Right ventricle myocardium superior (tissue), 1 donor: ENCODE data around the gene TRAPPC3L. TPM values are rescaled to one million over a fixed set of nuclear protein-coding genes. Genes with fewer than 3 reads are reported as not detected.

ENCODE experiments used
- ATAC-seq: fragments of 200-7000 bp; cut with Tn5 transposase; one replicate; pipeline ENCODE4 v1.9.1; 2020; ENCODE audit warnings: mild to moderate bottlenecking; ENCODE audit not compliant: poor library complexity
- DNase-seq: peaks from one replicate; pipeline ENCODE4 v3.0.0-alpha.2; 2020
- intact Hi-C: fragments of 100-400 bp; cut with DNase I; formaldehyde crosslinking; loops from one replicate; pipeline ENCODE4 v1.11.2; 2022
- long read RNA-seq: library from polyadenylated mRNA; unstranded; transcript quantifications from one replicate; pipeline ENCODE4 v2.0.0, GENCODE V29; 2021
- total RNA-seq: library from RNA; stranded (reverse); fragmentation: NEBNext Ultra II Directional; extraction: Animal tissue kit (Norgen Biotek cat#: 25700); gene quantifications from one replicate; pipeline ENCODE4 v1.2.1, GENCODE V29; 2021
- donor health status: DM: no; HTN: yes; CAD: no; lungs with severe emphysema.

Gene TRAPPC3L
- 0.11 TPM for total RNA-seq
- long read RNA-seq = 0 reads

DNA sequence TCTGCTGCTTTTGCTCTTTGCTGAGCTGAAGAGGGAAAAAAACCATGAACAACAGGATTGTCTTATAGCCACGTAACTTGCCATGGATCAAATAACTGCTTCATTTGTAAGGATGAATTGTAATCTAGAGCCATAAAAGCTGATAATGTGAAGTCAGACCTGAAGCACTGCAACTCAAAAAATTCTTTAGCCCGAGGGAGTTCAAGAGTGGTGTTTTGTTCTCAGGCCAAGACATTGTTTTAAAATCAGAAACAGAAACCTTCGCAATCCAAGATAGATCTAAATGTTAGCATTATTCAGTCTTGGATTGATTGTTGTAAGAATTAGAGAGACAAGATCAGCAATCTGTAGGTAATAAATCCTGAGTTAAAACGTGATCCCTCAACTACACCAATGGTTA is at the start of gene TRAPPC3L:
Gene TRAPPC3L, minus strand, starts transcription at position 34 of the 400 bp plus-strand sequence. CDS start 170 bp downstream, outside the sequence.
- ATAC-seq (no peak), DNase-seq (no peak)
- intact Hi-C loops = no loop called here

DNA sequence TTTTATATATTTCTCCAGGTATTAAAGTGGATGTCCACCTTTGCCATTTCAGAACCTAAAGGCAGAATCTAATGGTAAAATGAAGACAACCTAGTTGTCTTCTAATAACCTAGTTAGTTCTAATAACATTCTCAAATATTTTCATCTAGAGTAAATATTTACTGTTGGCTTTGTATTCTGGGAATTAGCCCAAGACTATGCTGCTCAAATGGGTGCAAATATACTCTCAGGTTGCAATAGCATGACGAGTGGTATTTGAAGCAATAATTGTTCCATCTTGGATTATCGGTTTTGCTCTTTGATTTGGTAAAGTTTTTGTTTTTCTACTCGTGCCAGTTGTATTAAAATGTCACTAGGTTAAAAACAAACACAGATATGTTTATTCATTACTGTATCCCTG is 49.8 kb upstream of the TRAPPC3L start:
- intact Hi-C loops = no loop called here
- DNase-seq (no peak), ATAC-seq (no peak)

DNA sequence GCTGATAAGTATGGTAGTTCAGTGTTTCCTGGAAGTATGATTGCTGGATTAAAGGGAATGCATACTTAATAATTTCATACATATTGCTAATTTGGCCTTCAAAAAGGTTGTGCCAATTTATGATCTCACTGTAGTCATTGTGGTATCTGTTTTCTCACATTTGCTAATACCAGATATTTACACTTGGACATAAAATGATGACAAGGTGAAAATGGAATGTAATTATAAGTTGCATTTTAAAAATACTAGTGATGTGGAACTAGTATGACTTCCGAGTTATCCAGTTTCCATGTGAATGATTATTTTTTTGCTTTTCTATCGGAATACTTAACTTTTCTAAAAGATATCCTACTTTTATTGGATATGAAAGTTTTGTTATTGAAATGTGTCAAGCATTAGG is 41.3 kb upstream of the TRAPPC3L start:
- intact Hi-C loops = no loop called here
- DNase-seq = no peak
- no peak for ATAC-seq

DNA sequence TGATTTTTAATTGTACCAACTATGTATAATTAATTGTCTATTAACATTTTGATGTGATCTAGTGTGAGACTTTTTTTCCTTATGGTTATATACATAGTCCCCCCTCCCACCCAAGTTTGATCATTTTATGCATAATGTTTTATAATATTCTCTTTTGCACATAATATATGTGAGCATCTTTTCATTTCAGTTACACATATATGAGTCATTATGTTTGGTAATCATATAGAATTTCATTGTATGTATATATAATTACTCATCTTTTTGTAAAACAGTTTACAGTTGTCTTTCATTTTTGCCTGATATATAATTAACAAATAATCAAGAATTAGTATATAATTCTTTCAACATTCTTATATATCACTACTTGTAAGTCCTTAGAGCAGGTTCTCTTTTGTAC is 40.8 kb upstream of the TRAPPC3L start:
- intact Hi-C loops = no loop called here
- DNase-seq (no peak), ATAC-seq (no peak)

DNA sequence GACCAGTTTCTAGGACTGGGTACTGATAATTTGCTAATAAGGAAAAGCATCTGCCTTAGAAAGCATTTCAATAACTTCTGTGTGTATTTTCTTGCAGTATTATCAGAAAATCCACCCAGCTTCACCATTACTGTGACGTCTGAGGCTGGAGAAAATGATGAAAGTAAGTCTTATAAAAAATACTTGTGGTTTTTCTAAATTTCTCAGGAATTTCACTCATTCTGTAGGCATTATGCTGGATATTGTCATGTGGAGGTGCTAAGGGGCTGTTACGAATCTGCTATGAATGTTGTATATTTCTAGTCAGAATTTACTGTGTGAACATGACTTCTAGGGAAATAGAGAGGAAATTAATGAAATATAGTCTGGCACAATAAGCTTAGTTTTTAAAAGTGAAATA is 34.7 kb upstream of the TRAPPC3L start:
- ATAC-seq = no peak
- DNase-seq = no peak
- intact Hi-C loops = no loop called here

DNA sequence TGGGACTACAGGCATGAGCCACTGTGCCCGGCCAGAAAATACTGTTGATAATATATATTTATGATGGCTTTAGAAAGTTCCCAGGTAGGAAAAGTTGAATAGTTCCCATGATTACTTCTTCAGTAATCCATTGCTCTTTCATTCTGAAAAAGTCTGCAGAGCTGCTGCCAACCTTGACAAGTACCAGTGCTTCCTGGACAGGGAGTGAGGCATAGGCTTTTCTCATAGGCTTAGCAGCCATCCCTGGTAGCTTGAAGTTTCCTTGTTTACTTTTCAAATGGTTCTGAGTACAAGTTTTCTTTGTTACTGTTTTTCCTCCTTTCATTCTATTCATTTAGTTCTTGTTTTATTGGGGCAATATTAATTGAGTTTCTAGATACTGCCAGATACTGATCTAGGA is 33.7 kb upstream of the TRAPPC3L start:
- intact Hi-C loops = no loop called here
- DNase-seq (no peak), ATAC-seq (no peak)

DNA sequence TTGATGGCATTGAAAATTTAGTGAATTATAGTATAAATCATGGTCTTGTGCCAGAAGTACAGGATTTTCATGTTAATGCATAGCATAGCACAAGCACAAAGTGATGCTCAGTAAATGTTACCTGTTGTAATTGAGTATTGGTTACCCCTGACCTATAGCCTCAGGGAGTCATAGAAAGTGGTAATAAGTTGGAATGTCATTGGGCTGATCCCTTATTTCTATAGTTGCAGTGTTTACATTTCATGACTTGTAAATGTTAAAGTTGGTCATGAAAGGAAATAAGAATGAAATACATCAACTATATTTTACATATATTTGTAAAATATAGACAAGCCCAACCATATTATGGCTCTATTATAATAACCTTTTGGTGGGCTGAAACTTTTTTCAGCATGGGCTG is 32.9 kb upstream of the TRAPPC3L start:
- ATAC-seq (no peak), DNase-seq (no peak)
- intact Hi-C loops = no loop called here

DNA sequence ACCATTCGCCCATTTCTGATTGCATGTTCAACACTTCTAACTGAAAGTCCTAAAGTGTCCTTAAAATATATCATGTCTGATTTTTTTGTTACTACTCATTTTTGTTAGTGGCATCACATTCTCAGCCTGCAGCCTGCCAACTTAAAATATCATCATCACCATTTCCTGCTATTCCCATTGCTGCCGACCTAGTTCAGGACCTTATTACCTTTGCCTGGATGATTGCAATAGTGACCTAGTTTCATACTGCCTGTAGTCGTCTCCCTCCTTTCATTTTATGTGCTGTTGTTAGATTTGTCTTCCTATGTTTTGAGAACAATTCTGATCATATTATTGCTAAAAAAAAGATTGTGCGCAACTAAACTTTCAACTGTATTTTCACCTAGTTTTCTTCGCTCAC is 32.0 kb upstream of the TRAPPC3L start:
- ATAC-seq = no peak
- intact Hi-C loops = no loop called here
- DNase-seq = no peak

DNA sequence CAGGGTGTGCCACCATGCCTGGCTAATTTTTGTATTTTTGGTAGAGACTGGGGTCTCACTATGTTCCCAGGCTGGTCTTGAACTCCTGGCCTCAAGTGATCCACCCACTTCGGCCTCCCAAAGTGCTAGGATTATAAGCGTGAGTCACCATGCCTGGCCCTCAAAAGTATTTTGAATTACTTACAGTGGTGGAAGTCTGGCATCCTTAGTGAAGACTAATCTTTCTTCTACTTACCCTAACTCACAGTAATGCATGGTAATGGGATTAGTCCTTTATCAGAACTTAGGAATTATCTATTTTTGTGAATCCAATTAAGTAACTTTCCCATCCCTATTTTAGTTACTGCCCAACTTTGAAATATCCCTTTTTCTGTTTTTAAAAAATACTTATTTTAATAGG is 29.7 kb upstream of the TRAPPC3L start:
- ATAC-seq = no peak
- DNase-seq = no peak
- intact Hi-C loops = no loop called here

DNA sequence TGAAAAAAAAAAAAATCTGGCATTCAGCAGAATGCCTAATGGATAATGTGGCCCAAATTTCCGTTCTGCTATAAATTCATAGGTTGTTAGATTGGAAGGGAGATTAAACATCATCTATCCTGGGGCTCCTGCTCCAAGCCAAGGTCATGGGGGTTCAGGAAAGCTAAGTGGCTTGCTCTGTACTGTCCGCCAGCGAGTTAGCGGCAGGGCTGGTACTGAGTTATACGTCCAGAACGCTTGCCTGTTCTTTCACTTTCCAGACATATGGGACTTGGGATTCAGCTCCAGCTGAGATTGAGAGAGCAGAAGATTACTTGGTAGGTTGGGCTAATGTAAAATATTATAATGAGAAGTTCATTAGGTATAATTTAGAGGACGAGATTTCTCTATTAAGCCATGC is 26.7 kb upstream of the TRAPPC3L start:
- peak; percentile 48 for ATAC-seq
- intact Hi-C loops = no loop called here
- peak; percentile 42 for DNase-seq

DNA sequence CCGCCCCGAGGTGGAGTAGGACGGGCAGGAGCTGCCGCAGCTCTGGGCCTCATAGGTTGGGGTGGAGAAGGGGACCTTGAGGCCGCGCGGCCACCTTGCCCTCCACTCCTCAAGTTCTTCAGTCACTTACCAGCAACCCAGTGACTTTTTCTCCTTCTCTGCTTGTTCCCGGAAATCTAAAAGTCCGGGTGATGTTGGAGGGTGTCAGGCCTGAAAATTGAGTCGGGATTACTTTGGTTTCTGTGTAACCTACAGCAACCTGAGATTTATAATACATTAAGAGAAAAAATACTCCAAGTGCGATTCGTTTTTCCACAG is 26.2 kb upstream of the TRAPPC3L start:
- intact Hi-C loops = no loop called here
- DNase-seq (no peak), ATAC-seq (peak; percentile 58)

DNA sequence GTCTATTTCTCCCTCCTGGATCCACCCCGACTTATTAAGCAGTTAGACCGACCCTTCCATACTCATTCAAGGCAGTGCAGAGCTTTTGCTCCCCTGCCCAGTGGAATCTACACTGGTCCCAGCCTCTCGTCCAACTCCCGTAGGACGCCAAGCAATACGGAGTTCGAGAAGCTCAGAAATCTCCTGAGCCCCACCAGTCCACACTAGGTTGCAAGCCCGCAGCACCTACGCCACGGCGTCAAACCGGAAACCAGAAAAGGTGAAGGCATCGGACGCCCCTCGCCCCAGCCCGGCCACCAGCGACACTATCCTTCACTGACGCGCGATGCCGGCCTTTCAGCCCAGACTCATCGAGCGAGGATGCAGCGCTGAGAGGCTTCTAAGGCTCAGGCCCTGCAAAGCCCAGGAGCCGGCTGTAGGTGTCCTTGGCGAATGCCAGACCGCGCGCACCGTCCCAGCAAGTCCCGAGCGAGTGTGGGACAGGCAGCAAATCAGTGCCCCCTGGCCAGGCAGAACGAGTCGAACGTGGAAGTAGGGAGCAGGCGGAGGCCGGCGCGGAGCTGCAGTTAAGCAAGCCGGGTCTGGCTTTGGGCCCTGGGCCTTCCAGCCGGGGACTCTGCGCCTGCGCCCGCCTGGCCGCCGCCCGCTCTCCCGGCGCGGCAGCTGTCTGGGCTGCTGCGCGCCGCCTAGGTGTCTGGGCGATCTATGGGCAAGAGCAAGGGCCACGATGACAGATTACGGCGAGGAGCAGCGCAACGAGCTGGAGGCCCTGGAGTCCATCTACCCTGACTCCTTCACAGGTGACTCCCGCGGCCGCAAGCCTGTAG is 25.6 kb upstream of the TRAPPC3L start, which contains the start of gene RWDD1:
Gene RWDD1, plus strand, starts transcription at position 649 of the 827 bp plus-strand sequence. Its CDS starts 79 bp downstream, at position 728.
- DNase-seq (peak; percentile 100), ATAC-seq (peak; percentile 97)
- intact Hi-C loops = no loop called here

DNA sequence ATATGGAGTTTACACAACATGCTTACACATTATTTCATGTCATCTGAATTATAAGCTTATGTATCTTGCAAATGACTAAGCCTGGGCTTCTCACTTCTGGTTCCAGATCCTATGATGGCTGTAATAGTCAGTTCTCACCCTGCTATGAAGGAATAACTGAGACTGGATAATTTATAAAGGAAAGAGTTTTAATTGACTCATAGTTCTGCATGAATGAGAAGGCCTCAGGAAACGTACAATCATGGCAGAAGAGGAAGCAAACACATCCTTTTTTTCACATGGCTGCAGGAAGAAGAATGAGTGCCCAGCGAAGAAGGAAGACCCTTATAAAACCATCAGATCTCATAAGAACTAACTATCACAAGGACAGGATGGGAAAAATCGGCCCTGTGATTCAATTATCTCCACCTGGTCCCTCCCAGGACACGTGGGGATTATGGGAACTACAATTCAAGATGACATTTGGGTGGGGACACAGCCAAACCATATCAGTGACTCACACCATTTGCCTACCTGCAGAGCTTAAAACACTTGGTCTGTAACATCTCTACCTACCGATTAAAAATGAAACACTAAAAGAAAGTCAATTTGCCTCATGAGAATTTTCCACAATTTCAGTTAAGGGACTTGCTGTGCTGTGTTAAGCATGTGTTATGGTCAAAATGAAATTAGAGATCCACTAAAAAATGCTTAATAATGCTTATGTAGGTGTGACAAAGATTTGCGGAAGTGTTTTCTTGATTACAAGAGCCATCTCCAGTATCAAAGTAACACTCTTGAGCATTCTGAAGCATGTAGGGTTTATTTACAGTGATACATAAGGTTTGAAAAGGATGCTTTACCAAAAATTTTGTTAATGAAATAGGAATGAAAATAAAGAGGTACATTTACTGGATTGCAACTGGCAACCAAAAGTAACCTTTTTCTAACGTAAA is 23.6 kb upstream of the TRAPPC3L start:
- intact Hi-C loops = no loop called here
- ATAC-seq (no peak), DNase-seq (no peak)

DNA sequence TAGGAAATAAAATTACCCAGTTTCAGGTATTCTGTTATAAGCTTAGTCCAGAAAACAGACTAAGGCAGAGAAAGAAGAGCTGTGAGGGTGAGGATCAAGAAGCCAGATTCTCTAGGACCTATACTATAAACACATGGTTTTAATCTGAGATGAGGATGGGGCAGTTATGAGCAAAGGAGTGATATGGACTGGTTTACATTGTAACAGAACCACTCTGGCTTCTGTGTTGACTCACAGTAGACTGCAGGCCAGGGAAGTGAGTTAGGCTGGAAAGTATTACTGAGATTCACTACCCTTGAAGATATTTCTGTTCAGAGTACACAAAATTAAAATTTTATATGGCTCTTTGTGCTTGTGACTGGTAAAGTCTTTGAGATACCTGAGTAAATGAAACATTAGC is 22.6 kb upstream of the TRAPPC3L start:
- intact Hi-C loops = no loop called here
- DNase-seq (no peak), ATAC-seq (no peak)

DNA sequence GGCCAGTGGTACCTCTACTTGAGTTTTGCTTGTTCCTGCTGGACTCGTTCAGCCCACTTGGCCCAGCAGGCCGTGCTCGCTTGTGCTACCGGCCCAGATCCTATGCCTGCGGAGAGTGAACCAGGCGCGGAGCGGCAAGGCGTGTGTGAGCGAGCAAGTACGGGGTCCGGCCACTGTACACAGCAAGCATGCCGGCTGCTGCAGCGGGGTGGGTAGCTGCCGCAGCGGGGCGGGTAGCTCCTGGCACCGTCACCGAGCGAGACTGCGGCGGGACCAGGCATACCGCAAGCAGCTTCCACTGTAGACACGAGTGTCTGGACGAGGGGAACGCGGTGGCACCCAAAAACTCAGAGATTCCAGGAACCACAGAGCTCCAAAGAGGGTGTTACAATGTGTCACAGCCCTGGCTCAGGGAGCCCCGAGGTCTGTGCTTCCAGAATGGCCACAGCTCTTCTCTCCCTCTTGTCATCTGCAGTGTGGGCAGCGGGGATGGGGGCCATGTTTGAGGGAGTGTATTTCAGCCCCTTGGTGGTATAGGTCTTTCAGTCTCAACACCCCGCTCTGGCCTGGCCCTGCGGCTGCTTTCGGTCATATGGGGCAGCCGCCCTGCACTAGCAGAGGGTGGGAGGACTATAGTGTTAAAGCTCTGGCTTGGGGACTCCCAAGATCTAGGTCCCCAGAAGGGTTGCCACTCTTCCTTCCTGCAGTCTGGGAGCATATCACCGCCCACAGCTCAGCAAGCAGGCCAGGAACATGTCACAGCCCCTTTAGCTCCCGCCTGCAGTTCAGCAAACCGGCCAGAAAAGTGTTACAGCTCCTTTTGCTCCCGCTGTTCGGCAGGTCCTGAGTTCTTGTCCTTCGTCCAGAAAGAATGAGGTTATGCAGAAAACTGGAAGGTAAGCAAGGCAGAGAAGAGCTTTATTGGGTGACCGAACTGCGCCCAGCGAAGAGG is 19.7 kb upstream of the TRAPPC3L start:
- intact Hi-C loops = no loop called here
- ATAC-seq = peak; percentile 77
- DNase-seq = peak; percentile 56

DNA sequence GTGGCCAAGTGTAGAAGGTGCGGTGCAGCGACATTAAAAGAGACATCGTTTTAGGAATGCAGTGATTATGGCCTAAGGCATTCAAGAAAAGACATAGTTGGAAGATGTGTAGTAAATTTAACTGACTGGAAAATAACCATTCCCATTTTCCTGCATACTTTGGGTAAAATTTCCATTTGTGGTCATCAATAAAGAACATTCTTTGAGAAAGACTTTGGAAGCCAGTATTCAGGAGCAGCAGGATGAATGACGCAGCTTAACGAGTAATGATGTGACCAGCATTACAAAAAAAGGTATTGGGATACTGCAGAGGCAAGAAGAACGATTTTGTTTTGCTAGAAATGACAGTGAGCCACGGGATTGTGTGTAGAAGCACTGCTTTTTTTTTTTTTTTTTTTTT is 18.8 kb upstream of the TRAPPC3L start:
- no peak for DNase-seq
- intact Hi-C loops = no loop called here
- ATAC-seq = no peak

DNA sequence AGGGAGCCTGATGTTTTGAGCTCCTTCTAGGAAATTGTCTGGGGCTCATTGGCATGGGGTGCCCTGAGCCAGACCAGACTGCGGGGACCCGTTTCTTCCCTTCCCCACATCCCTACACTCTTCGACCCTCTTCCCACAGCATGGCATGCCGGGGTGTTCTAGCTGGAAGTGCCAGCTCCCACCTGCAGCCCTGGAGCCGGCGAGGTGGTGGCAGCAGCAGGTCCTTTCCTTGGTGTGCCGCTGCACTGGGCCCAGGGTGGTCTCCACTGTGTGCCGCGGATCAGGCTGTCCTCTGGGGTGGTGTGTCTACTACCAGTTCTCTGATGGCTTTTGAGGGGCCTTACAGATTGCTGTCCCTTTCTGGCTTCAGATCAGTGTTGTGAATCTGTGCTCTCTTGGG is 18.3 kb upstream of the TRAPPC3L start:
- DNase-seq (no peak), ATAC-seq (no peak)
- intact Hi-C loops = no loop called here

DNA sequence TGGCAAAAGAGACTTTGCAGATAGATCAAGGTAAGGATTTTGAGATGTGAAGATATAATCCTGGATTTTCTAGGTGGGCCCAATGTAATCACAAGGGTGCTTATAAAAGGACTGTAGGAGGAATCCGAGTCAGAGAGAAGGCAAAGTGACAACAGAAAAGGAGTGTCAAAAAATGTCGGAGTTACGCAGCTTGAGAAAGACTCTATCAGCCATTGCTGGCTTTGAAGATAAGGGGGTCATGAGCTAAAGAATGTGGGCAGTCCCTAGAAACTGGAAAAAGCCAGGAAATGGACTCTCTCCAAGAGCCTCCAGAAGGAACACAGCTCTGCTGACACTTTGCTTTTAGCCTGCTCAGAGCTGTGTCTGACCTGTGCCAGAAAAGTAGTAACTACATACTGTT is 17.1 kb upstream of the TRAPPC3L start:
- ATAC-seq (no peak), DNase-seq (no peak)
- intact Hi-C loops = no loop called here

DNA sequence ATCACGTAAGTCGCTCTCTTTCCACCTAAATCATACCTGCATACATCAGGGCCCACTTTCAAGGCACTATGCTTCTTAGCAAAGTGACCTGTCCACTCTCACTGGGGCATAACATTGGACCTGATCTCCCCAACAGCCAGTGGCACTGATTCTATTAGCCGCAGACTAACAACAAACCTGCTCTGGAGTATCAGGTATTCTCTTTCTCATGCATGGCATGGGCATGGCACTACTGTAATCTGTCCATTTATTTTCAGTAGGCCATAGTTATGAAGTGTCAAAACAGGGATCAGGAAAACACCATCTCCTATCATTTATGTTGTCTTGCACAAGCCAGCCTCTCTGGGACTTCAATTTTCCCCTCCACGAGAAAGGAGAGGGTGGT is 16.5 kb upstream of the TRAPPC3L start:
- ATAC-seq (no peak), DNase-seq (no peak)
- intact Hi-C loops = no loop called here
